HT-29 (cell line): ENCODE data around the gene CTNNA3. TPM values are rescaled to one million over a fixed set of nuclear protein-coding genes. Genes with fewer than 3 reads are reported as not detected.

Experiments
- DNase-seq: peaks from one replicate; pipeline ENCODE4 v3.0.0-alpha.2; 2015; ENCODE audit warnings: low spot score
- total RNA-seq: library from RNA; depleted of rRNA; stranded (reverse); fragments of >200 nt; shearing (Covaris generic); gene quantifications from 2 replicates; pipeline ENCODE4 v1.2.3, GENCODE V29; 2014

Gene CTNNA3
- total RNA-seq, 1 experiment from 2014 or later = not detected

DNA sequence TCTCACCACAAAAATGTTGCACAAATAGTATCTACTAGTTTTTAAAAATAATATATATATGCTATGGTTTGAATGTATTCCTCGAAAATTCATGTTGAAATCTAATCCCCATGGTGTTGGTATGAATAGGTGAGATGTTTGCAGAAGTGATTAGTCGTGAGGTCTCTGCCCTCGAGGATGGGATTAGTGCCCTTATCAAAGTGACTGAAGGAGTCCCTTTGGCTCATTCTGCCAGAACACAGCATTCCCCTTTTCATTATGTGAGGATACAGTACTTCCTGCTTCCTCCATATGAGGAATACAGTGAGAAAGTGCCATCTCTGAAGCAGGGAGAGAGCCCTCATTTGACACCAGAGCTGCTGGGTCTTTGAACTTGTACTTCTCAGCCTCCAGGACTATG lies 1547.7 kb downstream of the CTNNA3 start:
- no peak for DNase-seq

DNA sequence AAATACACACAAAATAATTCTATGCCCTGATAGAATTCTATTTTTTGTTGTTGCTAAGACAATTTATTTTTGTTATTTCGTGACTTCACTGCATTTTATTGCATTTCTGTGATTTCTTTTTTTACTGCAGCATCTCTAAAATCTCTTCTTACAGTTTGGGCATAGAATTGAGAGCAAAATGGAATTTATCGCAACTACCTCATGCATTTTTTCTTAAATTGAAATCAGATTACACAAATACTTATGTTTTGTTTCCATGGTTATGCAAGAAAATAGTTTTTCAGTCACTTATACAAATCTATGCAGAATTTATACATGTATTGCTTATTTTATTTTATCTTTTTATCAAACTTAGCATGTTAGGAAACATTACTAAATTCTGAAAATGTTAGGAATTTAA lies 1552.0 kb downstream of the CTNNA3 start:
- DNase-seq = no peak

DNA sequence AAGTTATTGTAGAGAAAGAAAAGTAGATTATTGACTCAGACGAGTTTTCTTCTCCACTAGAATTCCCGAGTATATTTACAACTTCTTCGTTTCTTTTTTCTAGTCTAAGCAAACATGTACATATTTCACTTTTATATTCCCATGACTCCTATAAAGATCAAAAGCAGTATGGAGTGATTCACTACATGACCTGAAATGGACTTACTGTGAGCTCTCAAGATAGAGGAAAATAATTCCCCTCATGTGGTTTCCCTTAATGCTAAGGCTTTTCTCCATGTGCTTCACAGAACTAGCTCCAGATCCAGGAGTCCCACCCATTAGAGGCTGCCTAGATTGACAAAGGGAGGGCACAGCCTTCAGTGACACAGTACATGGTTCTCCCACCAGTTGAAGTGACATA lies 1593.2 kb downstream of the CTNNA3 start:
- no peak for DNase-seq

DNA sequence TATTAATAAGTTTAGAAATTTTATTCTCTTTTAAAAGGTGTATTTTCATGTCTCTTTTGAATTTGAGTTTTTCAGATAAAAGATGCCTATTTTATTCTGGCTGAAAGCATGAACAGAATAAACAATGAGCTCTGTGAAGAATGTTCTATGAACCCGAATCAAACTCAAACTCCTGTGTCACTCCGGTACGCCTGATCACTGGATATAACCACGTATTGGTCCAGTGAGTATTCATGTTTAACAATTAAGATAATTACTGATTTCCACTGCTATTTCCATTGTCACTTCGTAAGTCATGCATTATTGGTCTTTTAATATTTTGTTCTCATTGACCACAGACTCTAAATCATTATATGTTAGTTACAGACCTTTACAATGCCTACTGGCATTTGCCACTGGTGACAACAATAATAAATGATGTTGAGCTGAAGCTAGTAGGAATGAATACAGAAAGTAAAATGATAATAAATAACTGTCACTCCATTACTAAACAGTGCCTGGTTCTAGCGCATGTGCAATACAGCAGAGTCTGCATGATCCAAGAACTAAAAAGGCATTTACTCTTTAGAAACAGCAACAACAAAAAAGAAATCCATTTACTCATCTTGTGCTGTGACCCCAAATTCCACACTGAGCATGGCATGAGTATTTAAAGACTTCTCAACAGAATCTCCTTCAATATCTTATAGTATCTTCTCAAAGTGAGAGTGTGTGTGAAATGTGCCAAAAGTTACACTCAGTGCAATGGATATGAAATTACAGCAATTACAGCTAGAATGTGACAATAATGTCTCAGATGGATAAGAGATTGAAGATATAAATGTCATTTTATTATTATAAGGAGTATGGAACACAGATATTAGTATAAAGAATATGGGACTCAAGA lies 1597.2 kb downstream of the CTNNA3 start:
- DNase-seq = no peak

DNA sequence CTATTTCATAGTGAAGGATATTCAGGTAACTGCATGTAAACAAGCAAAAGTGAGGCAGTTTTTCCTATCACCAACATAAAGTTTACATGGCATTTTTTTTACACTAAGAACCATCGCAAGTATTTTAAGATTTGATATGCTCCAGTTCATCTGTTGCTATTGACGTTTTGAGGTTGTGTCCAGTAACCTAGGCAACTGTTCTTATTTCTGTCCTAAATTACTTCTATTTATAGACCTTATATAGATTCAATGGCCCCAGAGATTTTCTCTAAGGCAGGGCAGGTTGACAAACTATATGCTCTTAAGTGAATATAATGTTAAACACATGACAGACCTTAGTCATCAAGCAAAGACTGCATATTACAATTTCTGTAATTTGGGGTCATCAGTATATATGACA lies 1600.4 kb downstream of the CTNNA3 start:
- no peak for DNase-seq

DNA sequence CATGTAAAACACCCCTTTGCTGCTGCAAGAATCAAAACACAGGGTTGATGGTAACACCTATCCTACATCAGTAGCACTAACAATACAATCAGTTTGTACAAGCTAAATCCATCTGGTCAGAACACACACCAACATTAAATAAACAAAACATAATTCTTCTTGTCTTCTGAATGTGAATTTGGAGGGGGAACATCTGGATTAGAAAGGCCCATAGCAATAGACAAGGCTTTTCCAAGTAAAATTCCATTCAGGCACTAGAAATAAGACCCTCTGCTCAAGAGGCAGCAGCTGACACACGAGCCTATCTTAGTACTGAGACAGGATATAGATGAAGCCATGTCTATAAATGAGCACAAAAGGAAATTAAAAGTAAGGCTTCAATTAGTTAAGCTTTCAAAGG lies 1610.1 kb downstream of the CTNNA3 start:
- DNase-seq = no peak

DNA sequence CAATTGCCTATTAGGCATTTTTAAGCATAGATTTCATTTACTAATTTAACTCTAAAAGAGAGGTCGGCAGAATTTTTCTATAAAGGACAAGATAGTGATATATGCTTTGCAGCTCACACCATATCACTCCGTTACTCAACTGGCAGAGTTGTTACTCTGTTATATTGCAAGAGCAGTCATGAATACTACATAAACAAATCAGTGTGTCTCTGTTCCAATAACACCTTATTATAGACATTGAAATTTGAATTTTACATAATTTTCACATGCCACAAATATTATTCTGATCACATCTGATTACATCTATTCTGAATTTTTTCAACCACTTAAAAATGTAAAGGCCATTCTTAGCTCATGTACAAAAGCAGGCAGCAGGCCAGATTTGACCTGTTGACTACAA lies 1624.1 kb downstream of the CTNNA3 start:
- DNase-seq = no peak

DNA sequence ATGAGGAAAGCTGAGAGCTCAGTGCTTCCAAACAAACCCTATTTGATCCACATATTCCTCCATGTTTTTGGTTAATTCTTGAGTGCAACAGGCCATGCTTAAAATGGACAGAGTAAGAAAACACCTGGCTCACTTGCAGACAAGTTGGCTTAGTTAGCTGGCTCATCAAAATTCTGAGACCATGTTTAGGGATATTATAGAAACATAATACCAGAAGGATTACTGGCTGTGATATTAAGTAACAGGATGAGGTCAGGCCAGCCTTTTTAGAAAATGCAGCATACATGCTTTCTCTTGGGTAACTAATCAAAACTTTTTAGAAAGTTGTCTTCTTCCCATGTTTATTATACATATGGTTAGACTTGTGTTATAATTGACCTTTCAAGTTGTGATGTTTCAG lies 1637.4 kb downstream of the CTNNA3 start:
- no peak for DNase-seq

DNA sequence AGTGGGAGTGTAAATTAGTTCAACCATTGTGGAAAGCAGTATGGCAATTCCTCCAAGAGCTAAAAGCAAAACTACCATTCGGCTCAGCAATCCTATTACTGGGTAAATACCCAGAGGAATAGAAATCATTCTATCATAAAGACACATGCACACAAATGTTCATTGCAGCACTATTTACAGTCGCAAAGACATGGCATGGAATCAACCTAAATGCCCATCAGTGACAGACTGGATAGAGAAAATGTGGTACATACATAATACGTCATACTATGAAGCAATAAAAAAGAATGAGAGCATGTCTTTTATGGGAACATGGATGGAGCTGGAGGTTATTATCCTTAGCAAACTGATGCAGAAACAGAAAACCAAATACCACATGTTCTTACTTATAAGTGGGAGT lies 1646.7 kb downstream of the CTNNA3 start:
- no peak for DNase-seq

DNA sequence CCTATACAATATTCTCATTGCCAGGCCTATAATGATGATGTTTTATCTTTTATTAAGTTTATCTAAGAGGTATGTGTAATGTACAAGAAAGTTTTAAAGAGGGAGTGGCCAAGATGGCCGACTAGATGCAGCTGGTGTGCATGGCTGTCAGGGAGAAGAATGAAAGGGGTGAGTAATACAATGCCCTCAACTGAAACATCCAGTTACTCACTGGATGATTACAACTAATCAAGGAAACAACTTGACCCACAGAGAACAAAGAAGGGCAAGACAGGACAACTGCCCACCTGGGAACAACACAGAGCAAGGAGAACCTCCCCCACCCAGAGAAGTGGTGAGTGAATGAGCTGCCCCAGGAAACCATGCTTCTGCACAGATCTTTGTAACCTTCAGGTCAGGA lies 1650.1 kb downstream of the CTNNA3 start:
- no peak for DNase-seq

DNA sequence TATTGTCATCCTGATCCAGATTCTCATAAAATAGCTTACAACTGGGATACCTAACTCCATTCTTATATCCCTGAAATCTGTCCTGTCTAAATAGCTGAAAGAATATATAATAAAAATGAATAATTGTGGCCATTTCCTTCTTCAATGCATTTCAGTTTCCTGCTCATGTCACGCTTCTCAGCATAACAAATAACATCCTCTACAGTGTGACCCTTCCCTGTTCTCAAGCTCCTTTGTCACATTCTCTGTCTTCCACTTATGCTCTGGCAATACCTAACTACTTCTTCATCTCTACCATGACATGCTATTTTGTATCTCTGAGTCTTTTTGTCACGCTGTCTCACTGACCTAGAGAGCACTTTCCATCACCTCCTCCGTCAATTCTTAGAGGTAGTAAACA lies 1654.2 kb downstream of the CTNNA3 start:
- DNase-seq = no peak

DNA sequence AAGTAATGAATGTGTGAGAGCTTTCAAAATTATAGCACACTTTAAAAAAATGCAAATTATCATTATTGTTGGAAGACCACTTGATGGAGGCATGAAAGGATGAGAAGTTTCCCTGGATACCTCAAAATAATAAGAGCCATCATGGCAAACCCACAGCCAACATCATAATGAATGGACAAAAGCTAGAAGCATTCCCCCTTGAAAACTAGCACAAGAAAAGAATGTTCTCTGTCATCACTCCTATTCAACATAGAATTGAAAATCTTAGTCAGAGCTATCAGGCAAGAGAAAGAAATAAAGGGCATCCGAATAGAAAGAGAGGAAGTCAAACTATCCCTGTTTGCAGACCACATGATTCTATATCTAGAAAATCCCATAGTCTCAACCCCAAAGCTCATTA lies 1657.4 kb downstream of the CTNNA3 start:
- DNase-seq = no peak

DNA sequence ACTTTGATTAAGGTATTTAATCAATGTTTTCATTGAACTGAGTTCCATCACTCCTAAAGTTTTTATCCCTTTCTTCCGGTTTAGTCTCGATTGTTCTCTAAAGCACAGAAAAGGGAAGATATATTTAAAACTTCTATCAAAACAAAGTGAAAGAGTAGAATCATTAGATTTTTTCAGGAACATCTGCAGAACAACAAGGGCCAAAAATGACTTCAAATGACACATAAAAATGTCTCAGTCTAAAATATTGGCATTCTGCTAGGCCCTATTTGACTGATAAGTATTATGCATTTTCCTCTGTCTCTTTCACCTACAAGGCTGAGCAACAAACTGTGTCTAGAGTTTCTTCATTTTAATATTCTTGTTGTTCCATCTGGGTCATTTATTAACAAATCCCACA lies 1669.7 kb downstream of the CTNNA3 start:
- no peak for DNase-seq

DNA sequence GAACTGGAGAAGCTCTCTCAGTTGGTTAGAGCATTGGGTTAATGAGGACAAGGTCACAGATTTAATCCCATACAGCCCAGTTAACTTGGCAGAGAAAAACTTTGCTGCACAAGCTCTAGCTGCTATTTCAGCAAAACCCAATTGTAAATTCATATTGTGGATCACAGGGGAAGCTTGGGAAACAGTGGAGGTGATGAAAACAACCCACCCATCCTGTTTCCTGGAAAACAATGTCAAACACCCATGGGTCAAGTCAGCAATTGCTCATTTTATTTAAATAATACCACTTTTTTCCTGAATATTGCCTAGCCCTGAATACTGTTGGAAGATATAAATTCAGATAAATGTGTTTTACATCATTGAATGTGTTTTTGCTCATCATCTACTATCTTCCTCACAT lies 1670.8 kb downstream of the CTNNA3 start:
- DNase-seq = no peak

DNA sequence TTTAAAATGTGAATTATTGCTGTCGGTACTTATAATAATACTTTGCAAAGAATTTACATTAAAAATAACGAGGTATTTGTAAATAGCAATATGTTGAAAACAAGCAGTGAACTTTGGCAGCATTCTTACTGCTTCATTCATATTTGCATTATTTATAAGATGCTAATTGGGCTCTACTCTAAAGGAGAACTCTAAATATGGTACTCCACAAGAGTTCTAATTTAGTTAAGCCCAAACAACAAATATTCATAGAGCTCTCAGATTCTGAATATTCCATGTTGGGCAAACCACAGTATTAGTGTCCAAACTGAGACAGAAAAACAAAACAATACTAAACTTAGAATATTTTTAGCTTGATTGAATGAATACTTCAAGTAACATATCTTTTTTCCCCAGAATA lies 1674.6 kb downstream of the CTNNA3 start:
- no peak for DNase-seq

DNA sequence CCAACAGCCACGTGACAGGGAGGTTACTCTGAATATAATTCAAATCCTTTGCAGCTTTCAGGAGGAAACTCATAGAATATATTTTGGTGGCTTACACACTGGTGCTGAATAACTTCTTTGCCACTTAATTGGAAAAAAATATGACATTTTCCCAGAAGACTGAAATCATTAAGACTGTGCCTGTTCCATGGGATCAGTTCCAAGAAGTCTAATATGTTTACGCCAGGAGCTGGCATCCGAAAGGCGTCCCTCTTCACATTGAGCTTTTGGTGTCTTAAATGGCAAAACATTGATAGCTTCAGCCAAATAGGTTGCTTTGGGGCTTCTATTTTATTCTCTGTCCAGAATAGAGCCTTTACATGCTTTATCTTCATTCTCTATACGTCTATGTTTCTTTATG lies 1687.8 kb downstream of the CTNNA3 start:
- DNase-seq = no peak

DNA sequence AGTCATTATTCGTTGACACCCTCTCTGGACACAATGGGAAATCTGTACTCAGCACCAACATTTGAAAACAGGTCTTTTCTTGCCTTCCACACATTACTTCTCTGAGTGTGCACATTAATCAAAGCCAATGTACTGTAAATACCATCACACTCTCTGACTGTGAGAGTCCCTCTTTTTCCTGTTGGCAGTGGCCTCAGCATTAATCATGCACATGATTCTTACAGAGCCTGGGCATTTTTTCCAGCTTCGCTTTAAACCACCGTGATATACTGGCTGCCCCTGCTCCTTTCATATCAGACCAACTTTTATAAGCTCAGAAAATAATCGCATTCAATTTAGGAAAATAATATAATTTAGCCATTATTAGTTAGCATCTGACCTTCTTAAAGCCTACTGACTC lies 1689.6 kb downstream of the CTNNA3 start:
- DNase-seq = no peak

DNA sequence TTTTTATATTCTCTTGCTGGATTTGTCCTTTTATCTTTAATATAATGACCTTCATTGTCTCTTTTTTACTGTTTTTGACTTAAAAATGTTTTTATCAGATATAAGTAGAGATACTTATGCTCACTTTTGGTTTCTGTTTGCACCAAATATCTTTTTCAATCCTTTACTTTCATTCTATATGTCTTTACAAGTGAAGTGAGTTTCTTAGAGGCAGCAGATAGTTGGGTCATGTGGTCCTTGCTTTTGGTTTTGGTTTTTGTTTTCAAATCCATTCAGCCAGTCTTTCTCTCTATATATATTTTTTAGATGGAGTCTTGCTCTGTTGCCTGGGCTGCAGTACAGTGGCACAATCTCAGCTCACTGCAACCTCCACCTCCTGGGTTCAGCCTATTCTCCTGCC lies 1702.5 kb downstream of the CTNNA3 start:
- no peak for DNase-seq

DNA sequence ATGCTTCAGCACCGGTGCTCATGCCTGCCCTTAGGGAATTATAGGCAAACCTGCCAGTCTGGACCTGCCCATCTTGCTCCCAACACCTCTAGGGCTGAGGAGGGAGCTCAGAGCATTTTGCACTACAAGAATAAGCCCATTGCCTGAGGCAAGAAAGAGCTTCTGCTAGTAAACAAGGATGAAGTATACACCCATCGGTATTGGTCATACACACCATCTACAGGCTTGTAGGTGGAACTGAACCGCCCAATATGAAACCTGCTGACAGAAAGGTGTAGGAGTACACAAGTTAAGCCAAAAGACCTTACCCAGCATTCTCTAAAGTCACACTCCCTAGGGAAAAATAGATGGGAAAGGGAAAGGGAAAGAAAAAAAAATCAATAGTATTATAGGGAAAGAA lies 1727.1 kb downstream of the CTNNA3 start:
- DNase-seq = no peak

DNA sequence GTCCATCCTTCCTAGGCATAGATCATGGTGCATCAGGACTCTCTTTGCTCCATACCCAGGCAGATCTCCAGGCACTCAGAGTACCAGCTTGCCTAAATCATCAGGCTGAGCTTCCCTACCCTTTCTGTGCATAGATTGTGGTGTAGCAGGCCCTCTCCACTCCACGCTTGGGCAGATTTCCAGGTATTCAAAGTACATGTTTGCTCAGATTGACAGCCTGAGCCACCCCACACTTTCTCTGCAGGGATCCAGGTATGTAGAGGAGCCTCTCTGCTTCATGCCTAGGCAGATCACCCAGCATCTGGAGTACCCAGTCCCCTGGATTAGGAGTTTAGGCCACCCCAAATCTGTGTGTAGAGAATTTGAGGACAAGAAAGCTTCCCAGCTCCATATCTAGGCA lies 1727.6 kb downstream of the CTNNA3 start:
- DNase-seq = no peak

DNA sequence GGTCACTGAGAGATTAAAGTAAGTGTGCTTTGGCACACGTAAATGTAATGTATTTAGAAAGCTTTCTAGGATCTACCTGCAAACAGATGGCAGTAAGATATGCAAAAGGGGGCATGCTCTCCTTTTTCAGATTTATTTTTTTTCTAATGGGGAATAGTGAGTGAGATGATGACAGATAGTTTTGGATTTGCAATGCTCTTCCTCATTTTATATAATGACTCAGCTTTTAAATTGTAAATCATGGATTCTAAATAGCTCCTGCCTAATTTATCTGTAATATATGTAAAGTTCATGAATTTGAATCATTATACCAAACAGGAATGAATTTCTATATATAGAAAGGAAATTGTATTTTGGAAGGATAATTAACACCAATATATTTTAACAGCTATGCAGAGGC lies 1731.8 kb downstream of the CTNNA3 start:
- DNase-seq = no peak

DNA sequence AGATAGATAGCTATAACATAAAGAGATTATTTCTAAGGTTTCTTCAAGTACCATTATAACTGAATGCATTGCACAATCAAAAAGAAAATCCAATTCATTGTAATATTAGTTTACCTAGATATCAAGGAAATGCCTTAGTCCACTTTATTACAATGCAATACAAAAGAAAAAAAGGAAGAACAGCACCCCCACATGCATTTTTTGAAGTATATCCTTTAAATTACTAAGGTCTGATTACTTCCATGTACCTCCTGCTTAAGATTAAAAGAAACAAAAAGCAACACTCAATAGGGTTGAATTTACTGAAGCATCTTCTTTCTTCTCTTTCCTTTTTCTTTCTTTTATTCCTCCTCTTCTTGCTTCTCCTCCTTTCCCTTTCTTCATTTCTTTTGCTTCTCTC lies 1743.9 kb downstream of the CTNNA3 start:
- peak; percentile 7 for DNase-seq

DNA sequence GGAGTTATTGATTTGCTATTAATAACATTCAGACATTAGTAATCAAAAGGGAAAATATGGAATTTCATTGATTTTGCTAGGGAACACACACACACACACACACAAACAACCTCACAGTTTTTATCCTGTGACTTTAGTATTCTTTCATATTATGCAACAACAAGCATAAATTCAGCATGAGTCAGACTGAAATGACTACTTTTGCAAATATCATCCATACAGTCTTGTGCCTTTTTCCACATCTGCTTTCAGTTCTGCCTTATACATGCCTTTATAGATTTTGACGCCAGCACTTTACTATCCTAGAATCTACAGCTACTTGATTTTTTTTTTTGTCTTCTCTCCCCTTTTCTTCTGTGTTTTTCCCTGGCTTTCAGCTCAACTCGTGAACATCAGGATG lies 1745.9 kb downstream of the CTNNA3 start:
- DNase-seq = no peak

DNA sequence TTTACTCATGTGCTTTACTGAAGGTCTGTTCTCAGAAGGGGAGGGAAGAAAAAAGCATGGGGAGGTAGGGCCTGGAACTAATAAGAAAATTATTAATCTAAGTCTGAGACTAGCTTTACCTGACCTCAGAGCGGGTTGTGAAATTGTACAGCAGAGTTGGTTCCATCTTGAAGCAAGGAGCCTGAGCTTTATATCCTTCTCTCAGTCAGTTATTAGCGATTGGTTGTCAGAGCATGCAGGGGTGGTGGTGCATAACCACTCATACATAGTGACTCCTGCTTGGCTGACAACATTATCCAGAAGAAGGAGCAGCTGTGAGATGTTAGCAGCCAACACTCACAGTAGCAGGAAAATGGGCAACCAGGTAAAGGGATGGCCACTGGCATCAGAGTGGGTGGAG lies 1746.5 kb downstream of the CTNNA3 start:
- no peak for DNase-seq
